HepG2 (cell line): ENCODE results near the gene BCL2.

Experiments
- CREB1 ChIP-seq, 2 experiments: fragments of 450-650 bp in 1 of 2; IDR thresholded peaks; 2 replicates each; pipeline ENCODE4 v1.6.1; 2016 to 2017; ENCODE audit warnings: control low read depth in 1 of 2, mild to moderate bottlenecking in 1 of 2, missing compliant biosample characterization in 1 of 2, missing genetic modification characterization in 1 of 2
- CTCF ChIP-seq: sonication (generic); formaldehyde crosslinking; IDR thresholded peaks from 2 replicates; pipeline ENCODE4 v1.5.0; 2020; ENCODE audit warnings: mild to moderate bottlenecking, missing genetic modification reagents, moderate library complexity
- FOSL1 ChIP-seq: sonication (generic); formaldehyde crosslinking; IDR thresholded peaks from 2 replicates; pipeline ENCODE4 v1.9.0; 2021; ENCODE audit warnings: missing genetic modification reagents, borderline replicate concordance
- SKI ChIP-seq: fragments of 450-650 bp; IDR thresholded peaks from one replicate; pipeline ENCODE4 v1.6.1; 2018; ENCODE audit warnings: mild to moderate bottlenecking; ENCODE audit not compliant: partially characterized antibody
- TAF1 ChIP-seq: sonication (generic); formaldehyde crosslinking; IDR thresholded peaks from 2 replicates; pipeline ENCODE4 v1.4.0; 2020; ENCODE audit warnings: missing genetic modification reagents
- USF2 ChIP-seq, 2 experiments: sonication (generic) in 1 of 2; formaldehyde crosslinking in 1 of 2; IDR thresholded peaks; 2 replicates each; pipeline versions ENCODE4 v1.5.1 to v1.6.1; 2011 to 2020; ENCODE audit warnings: borderline replicate concordance in 1 of 2, low read depth in 1 of 2, low read length in 1 of 2, mild to moderate bottlenecking in 1 of 2, missing genetic modification reagents in 1 of 2, moderate library complexity in 1 of 2
- ZBTB44 ChIP-seq: sonication (generic); formaldehyde crosslinking; IDR thresholded peaks from 2 replicates; pipeline ENCODE4 v1.4.0; 2020; ENCODE audit warnings: missing genetic modification reagents
- ZNF460 ChIP-seq: sonication (generic); formaldehyde crosslinking; IDR thresholded peaks from 2 replicates; pipeline ENCODE4 v1.5.1; 2020; ENCODE audit warnings: missing genetic modification reagents, mild to moderate bottlenecking, borderline replicate concordance
- TF ChIP-seq, protein P1 (sequence below): sonication (generic); formaldehyde crosslinking; conservative IDR thresholded peaks from 2 replicates; pipeline ENCODE4 v1.5.0; 2020; ENCODE audit warnings: missing genetic modification reagents
- TF ChIP-seq, protein P2 (sequence below): sonication (generic); formaldehyde crosslinking; IDR thresholded peaks from 2 replicates; pipeline ENCODE4 v1.4.0; 2020; ENCODE audit warnings: low read depth, mild to moderate bottlenecking, missing genetic modification reagents

DNA sequence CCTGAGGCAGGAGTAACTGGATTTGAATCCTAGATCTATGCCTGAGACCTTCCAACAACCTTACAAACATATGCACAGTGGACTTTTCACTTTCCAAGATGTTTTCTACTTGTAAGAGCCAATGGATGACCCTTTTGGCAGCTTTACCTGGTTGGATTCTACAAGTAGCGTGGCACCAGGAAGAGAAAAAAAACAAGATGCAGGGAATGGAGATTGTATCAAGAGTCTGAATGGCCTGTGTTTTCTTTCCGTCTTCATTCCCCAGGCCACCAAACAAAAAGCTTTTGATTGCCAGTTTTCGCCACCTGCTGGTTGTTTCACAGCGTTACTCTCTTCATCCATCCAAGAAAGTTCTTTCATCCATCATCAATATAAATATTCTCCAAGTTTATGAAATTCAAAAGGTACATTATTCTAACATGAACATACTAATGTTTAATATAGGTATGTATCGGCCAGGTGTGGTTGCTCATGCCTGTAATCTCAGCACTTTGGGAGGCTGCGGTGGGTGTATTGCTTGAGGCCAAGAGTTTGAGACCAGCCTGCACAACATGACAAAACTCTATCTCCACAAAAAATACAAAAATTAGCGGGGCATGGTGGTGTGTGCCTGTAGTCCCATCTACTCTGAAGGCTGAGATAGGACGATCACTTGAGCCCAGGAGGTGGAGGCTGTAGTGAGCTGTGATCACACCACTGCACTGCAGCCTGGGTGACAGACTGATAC is 3.5 kb upstream of the BCL2 start:
- TF ChIP-seq, protein P1, sequence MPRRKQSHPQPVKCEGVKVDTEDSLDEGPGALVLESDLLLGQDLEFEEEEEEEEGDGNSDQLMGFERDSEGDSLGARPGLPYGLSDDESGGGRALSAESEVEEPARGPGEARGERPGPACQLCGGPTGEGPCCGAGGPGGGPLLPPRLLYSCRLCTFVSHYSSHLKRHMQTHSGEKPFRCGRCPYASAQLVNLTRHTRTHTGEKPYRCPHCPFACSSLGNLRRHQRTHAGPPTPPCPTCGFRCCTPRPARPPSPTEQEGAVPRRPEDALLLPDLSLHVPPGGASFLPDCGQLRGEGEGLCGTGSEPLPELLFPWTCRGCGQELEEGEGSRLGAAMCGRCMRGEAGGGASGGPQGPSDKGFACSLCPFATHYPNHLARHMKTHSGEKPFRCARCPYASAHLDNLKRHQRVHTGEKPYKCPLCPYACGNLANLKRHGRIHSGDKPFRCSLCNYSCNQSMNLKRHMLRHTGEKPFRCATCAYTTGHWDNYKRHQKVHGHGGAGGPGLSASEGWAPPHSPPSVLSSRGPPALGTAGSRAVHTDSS: no peak
- TF ChIP-seq TAF1 (CRISPR knock-in tag) (no peak), CREB1 (IDR thresholded peaks at IDR 0.05) (no peak), CREB1 (CRISPR knock-in tag; IDR thresholded peaks at IDR 0.05) (no peak), SKI (no peak), FOSL1 (CRISPR knock-in tag) (no peak), USF2 (IDR thresholded peaks at IDR 0.05; ENCODE audit: low read depth, low read length) (no peak), USF2 (CRISPR knock-in tag; IDR thresholded peaks at IDR 0.05; ENCODE audit: borderline replicate concordance) (no peak), CTCF (CRISPR knock-in tag) (peak; percentile 77), ZBTB44 (CRISPR knock-in tag) (no peak), ZNF460 (CRISPR knock-in tag) (no peak)
- TF ChIP-seq, protein P2, sequence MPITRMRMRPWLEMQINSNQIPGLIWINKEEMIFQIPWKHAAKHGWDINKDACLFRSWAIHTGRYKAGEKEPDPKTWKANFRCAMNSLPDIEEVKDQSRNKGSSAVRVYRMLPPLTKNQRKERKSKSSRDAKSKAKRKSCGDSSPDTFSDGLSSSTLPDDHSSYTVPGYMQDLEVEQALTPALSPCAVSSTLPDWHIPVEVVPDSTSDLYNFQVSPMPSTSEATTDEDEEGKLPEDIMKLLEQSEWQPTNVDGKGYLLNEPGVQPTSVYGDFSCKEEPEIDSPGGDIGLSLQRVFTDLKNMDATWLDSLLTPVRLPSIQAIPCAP (CRISPR knock-in tag): no peak
